Activated T-cell treated with anti-CD3 and anti-CD28 coated beads, Interleukin-2, amount 50 U/mL, for 72 hours (primary cell): ENCODE measurements around the gene AP1B1. TPM values are rescaled to one million over a fixed set of nuclear protein-coding genes. Genes with fewer than 3 reads are reported as not detected.

Experiments
- ATAC-seq, 2 donors: fragments of 150-1000 bp; cut with Tn5 transposase; replicated peaks in 1 of 2; 2 replicates each; pipeline ENCODE4 v1.10.0; 2021; ENCODE audit warnings: moderate library complexity in 2 of 2, mild to moderate bottlenecking in 1 of 2
- DNase-seq, 2 donors: peaks; one replicate each; pipeline ENCODE4 v3.0.0; 2021 to 2022; ENCODE audit warnings: mixed read lengths in 1 of 2
- H3K27ac Mint-ChIP-seq: one replicate; pipeline ENCODE4 v1.8.0; 2022; ENCODE audit warnings: mild to moderate bottlenecking, moderate library complexity, mixed read lengths
- H3K27me3 Mint-ChIP-seq: one replicate; pipeline ENCODE4 v1.8.0; 2022; ENCODE audit warnings: low read depth, mixed read lengths
- H3K36me3 Mint-ChIP-seq, 2 donors: one replicate each; pipeline ENCODE4 v1.8.0; 2022; ENCODE audit warnings: mixed read lengths in 2 of 2, mild to moderate bottlenecking in 1 of 2; ENCODE audit not compliant: insufficient read depth in 2 of 2
- H3K4me1 Mint-ChIP-seq: one replicate; pipeline ENCODE4 v1.8.0; 2022; ENCODE audit warnings: low read depth, mixed read lengths
- H3K4me3 Mint-ChIP-seq, 2 donors: one replicate each; pipeline ENCODE4 v1.8.0; 2022; ENCODE audit warnings: mild to moderate bottlenecking in 2 of 2, mixed read lengths in 2 of 2, moderate library complexity in 2 of 2
- H3K9me3 Mint-ChIP-seq, 2 donors: one replicate each; pipeline ENCODE4 v1.8.0; 2022; ENCODE audit warnings: mixed read lengths in 2 of 2
- total RNA-seq, 2 donors: library from RNA; stranded (reverse); gene quantifications; one replicate each; pipeline ENCODE4 v1.2.3, GENCODE V29; 2022

Gene AP1B1
- total RNA-seq, 2 donors from 2014 or later: 57.9 to 59.8 TPM

GRCh38 chr22:29301716-29302401, 86.5 kb downstream of the AP1B1 start:
- peaks cover 9 to 20% of the 10 kb centered on the region in 2 donors for H3K36me3 Mint-ChIP-seq
- peaks cover 10% of the 10 kb centered on the region for H3K4me1 Mint-ChIP-seq
- no peak overlapping the region for H3K27ac Mint-ChIP-seq
- H3K4me3 Mint-ChIP-seq: no peak overlapping the region
- peak; percentile 7 for ATAC-seq
- H3K9me3 Mint-ChIP-seq: no peaks in the 10 kb centered on the region
- peaks cover 27% of the 10 kb centered on the region for H3K27me3 Mint-ChIP-seq
- no peak for DNase-seq

GRCh38 chr22:29300807-29301601, 87.4 kb downstream of the AP1B1 start:
- H3K36me3 Mint-ChIP-seq: peaks cover 9 to 20% of the 10 kb centered on the region in 2 donors
- ATAC-seq: no peak
- DNase-seq: no peak
- no peaks in the 10 kb centered on the region for H3K9me3 Mint-ChIP-seq
- H3K4me3 Mint-ChIP-seq: no peak overlapping the region
- no peak overlapping the region for H3K27ac Mint-ChIP-seq
- H3K4me1 Mint-ChIP-seq: peaks cover 5% of the 10 kb centered on the region
- H3K27me3 Mint-ChIP-seq: peaks cover 22% of the 10 kb centered on the region

- DNase-seq (no peak), ATAC-seq (no peak)
- Mint-ChIP-seq H3K4me3 (no peak overlapping the region), H3K27ac (no peak overlapping the region), H3K36me3 (peaks cover 9 to 24% of the 10 kb centered on the region in 2 donors), H3K9me3 (no peaks in the 10 kb centered on the region), H3K4me1 (no peaks in the 10 kb centered on the region), H3K27me3 (peaks cover 16% of the 10 kb centered on the region)
Measured at GRCh38 chr22:29300467-29300806, 87.9 kb downstream of the AP1B1 start.

GRCh38 chr22:29299136-29299900, 89.1 kb downstream of the AP1B1 start:
- DNase-seq (no peak), ATAC-seq (no peak)
- H3K9me3 Mint-ChIP-seq: no peaks in the 10 kb centered on the region
- H3K36me3 Mint-ChIP-seq: peaks cover 9 to 26% of the 10 kb centered on the region in 2 donors
- no peak overlapping the region for H3K27ac Mint-ChIP-seq
- peaks cover 5% of the 10 kb centered on the region for H3K27me3 Mint-ChIP-seq
- H3K4me3 Mint-ChIP-seq: no peak overlapping the region
- H3K4me1 Mint-ChIP-seq: no peaks in the 10 kb centered on the region

GRCh38 chr22:29298641-29299040, 89.7 kb downstream of the AP1B1 start:
- no peaks in the 10 kb centered on the region for H3K27me3 Mint-ChIP-seq
- peaks cover 9 to 33% of the 10 kb centered on the region in 2 donors for H3K36me3 Mint-ChIP-seq
- H3K4me1 Mint-ChIP-seq: no peaks in the 10 kb centered on the region
- ATAC-seq (no peak), DNase-seq (no peak)
- no peaks in the 10 kb centered on the region for H3K9me3 Mint-ChIP-seq
- H3K4me3 Mint-ChIP-seq: no peak overlapping the region
- no peak overlapping the region for H3K27ac Mint-ChIP-seq

- no peak overlapping the region for H3K4me3 Mint-ChIP-seq
- no peak overlapping the region for H3K27ac Mint-ChIP-seq
- ATAC-seq (no peak), DNase-seq (no peak)
- H3K27me3 Mint-ChIP-seq: no peaks in the 10 kb centered on the region
- peaks cover 11 to 54% of the 10 kb centered on the region in 2 donors for H3K36me3 Mint-ChIP-seq
- no peaks in the 10 kb centered on the region for H3K9me3 Mint-ChIP-seq
- peaks cover 1% of the 10 kb centered on the region for H3K4me1 Mint-ChIP-seq
Measured at GRCh38 chr22:29292379-29292778, 96.0 kb downstream of the AP1B1 start.

GRCh38 chr22:29291215-29291614, 97.2 kb downstream of the AP1B1 start:
- H3K4me3 Mint-ChIP-seq: no peak overlapping the region
- no peaks in the 10 kb centered on the region for H3K9me3 Mint-ChIP-seq
- no peaks in the 10 kb centered on the region for H3K27me3 Mint-ChIP-seq
- H3K27ac Mint-ChIP-seq: no peak overlapping the region
- peaks cover 15 to 60% of the 10 kb centered on the region in 2 donors for H3K36me3 Mint-ChIP-seq
- DNase-seq (no peak), ATAC-seq (no peak)
- peaks cover 10% of the 10 kb centered on the region for H3K4me1 Mint-ChIP-seq

GRCh38 chr22:29290061-29290460, 98.3 kb downstream of the AP1B1 start:
- peaks cover 15 to 58% of the 10 kb centered on the region in 2 donors for H3K36me3 Mint-ChIP-seq
- no peaks in the 10 kb centered on the region for H3K27me3 Mint-ChIP-seq
- H3K4me3 Mint-ChIP-seq: no peak overlapping the region
- ATAC-seq: no peak
- H3K4me1 Mint-ChIP-seq: peaks cover 10% of the 10 kb centered on the region
- no peaks in the 10 kb centered on the region for H3K9me3 Mint-ChIP-seq
- no peak overlapping the region for H3K27ac Mint-ChIP-seq
- DNase-seq: no peak

GRCh38 chr22:29288837-29289236, 99.5 kb downstream of the AP1B1 start:
- H3K4me1 Mint-ChIP-seq: peaks cover 10% of the 10 kb centered on the region
- no peak for ATAC-seq
- H3K9me3 Mint-ChIP-seq: no peaks in the 10 kb centered on the region
- DNase-seq: no peak
- no peaks in the 10 kb centered on the region for H3K27me3 Mint-ChIP-seq
- peaks cover 20 to 60% of the 10 kb centered on the region in 2 donors for H3K36me3 Mint-ChIP-seq
- no peak overlapping the region for H3K4me3 Mint-ChIP-seq
- peak overlapping the region; percentile 68 for H3K27ac Mint-ChIP-seq

- Mint-ChIP-seq H3K36me3 (peaks cover 20 to 64% of the 10 kb centered on the region in 2 donors), H3K27ac (no peak overlapping the region)
Measured at GRCh38 chr22:29284196-29284595, 104.2 kb downstream of the AP1B1 start.

GRCh38 chr22:29277927-29278326, 110.4 kb downstream of the AP1B1 start:
- no peaks in the 10 kb centered on the region for H3K27me3 Mint-ChIP-seq
- no peak overlapping the region for H3K4me3 Mint-ChIP-seq
- H3K36me3 Mint-ChIP-seq: peaks cover 21 to 73% of the 10 kb centered on the region in 2 donors
- ATAC-seq: no peak
- no peaks in the 10 kb centered on the region for H3K9me3 Mint-ChIP-seq
- H3K4me1 Mint-ChIP-seq: peaks cover 53% of the 10 kb centered on the region
- DNase-seq: no peak
- peak overlapping the region; percentile 26 for H3K27ac Mint-ChIP-seq

More at GRCh38 chr22:29284196-29284595, 104.2 kb downstream of the AP1B1 start:
- Mint-ChIP-seq H3K27me3 (no peaks in the 10 kb centered on the region), H3K4me1 (peaks cover 16% of the 10 kb centered on the region), H3K9me3 (no peaks in the 10 kb centered on the region), H3K4me3 (no peak overlapping the region)
- DNase-seq (no peak), ATAC-seq (no peak)
